ENCODE results near the gene TRPV3. TPM values are rescaled to one million over a fixed set of nuclear protein-coding genes. Genes with fewer than 3 reads are reported as not detected.
A peak's percentile ranks its signal among the peaks of the same experiment; 100 is the strongest.

The TRPV3 gene
- total and polyA plus RNA-seq, 12 donors = 0.17 to 2.8 (median 1.1) TPM

- DNase-seq (peak; percentile 44 to 73), ATAC-seq (peak; percentile 65 to 85 (median 76))
- 1 to 5% methylated on average over 44 of the region's 44 CpGs for WGBS, 2 donors
- Histone ChIP-seq H3K9me3 (no peaks in the 10 kb centered on the region), H3K36me3 (no peaks in the 10 kb centered on the region), H3K4me1 (peaks cover 0 to 18% (median 11%) of the 10 kb centered on the region in 9 donors), H3K27ac (peak overlapping the region in 7 of 10 donors; percentile 40 to 70 (median 59)), H3K4me3 (peak overlapping the region in 9 of 10 donors; percentile 10 to 55 (median 46)), H3K27me3 (peaks cover 0 to 5% (median 0%) of the 10 kb centered on the region in 7 donors)
- intact Hi-C loops (cut with DNase I) = loop anchor here in 1 of 10 donors (10.0 kb wide), 1 partner anchor 129 kb away; the partner anchor contains the start of genes EMC6 and TAX1BP3
- TF ChIP-seq, protein P1, sequence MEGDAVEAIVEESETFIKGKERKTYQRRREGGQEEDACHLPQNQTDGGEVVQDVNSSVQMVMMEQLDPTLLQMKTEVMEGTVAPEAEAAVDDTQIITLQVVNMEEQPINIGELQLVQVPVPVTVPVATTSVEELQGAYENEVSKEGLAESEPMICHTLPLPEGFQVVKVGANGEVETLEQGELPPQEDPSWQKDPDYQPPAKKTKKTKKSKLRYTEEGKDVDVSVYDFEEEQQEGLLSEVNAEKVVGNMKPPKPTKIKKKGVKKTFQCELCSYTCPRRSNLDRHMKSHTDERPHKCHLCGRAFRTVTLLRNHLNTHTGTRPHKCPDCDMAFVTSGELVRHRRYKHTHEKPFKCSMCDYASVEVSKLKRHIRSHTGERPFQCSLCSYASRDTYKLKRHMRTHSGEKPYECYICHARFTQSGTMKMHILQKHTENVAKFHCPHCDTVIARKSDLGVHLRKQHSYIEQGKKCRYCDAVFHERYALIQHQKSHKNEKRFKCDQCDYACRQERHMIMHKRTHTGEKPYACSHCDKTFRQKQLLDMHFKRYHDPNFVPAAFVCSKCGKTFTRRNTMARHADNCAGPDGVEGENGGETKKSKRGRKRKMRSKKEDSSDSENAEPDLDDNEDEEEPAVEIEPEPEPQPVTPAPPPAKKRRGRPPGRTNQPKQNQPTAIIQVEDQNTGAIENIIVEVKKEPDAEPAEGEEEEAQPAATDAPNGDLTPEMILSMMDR (IDR thresholded peaks at IDR 0.05) = peak; percentile 27 to 80 (median 68)
These were observed 22.2 kb downstream of the TRPV3 start for GRCh38 chr17:3535253-3535995.

DNA sequence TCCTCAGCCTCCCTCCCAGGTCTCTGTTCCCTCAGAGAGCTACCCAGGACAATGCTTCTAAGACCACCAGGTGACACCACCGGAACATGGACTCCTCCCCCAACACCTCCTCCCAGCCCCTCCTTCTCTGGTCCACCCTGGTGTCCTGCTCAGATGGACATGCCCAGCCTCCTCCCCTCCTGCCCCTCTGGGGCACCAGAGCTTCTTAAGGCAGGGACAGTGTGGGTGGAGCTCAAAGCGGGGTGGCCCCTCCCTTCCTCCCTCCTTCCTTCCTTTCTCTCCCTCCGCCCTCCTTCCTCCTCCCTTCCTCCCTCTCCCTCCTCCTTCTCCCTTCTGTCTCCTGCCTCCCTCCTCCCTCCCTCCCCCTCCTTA lies 22.7 kb downstream of the TRPV3 start:
- Histone ChIP-seq H3K36me3 (no peaks in the 10 kb centered on the region), H3K9me3 (no peaks in the 10 kb centered on the region), H3K4me1 (peaks cover 0 to 23% (median 16%) of the 10 kb centered on the region in 9 donors), H3K27ac (peak overlapping the region in 3 of 10 donors; percentile 1 to 70 (median 17)), H3K4me3 (no peak overlapping the region), H3K27me3 (peaks cover 0 to 5% (median 0%) of the 10 kb centered on the region in 7 donors)
- peak in 2 of 8 donors; percentile 16 to 30 for ATAC-seq
- intact Hi-C loops (cut with DNase I) = loop anchor here in 1 of 10 donors (10.0 kb wide), 1 partner anchor 130 kb away; the partner anchor contains the start of genes EMC6 and TAX1BP3
- 39 to 46% methylated on average over 3 of the region's 3 CpGs for WGBS, 2 donors
- DNase-seq = peak in 1 of 2 donors; percentile 50
- TF ChIP-seq, protein P1 (IDR thresholded peaks at IDR 0.05) = no peak

DNA sequence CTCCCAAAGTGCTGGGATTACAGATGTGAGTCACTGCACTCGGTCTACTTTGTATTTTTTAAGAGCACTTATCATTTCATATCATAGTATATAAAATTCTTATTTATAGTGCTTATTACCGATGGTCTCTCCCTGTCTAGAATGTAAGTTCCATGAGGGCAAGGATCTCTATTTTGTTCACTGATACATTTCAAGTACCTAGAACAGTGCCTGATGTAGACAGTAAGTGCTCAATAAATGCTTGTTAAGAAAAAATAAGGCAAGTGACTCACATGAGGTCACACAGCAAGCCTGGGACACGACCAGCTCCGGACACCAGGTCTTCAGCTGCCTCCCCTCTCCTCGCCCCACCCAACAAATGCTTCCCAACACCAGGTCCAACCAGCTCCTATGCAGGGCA lies 23.9 kb downstream of the TRPV3 start:
- DNase-seq = no peak
- no peak for ATAC-seq
- 94 to 96% methylated on average over 5 of the region's 5 CpGs for whole genome bisulfite sequencing, 2 donors
- TF ChIP-seq, protein P1 (IDR thresholded peaks at IDR 0.05) = no peak
- no peak overlapping the region for H3K27ac ChIP-seq
- H3K36me3 ChIP-seq = no peaks in the 10 kb centered on the region
- intact Hi-C loops (cut with DNase I) = loop anchor here in 1 of 10 donors (10.0 kb wide), 1 partner anchor 131 kb away; the partner anchor contains the start of genes EMC6 and TAX1BP3
- peaks cover 0 to 30% (median 18%) of the 10 kb centered on the region in 9 donors for H3K4me1 ChIP-seq
- H3K4me3 ChIP-seq = no peak overlapping the region
- H3K27me3 ChIP-seq = peaks cover 0 to 5% (median 0%) of the 10 kb centered on the region in 7 donors
- H3K9me3 ChIP-seq = no peaks in the 10 kb centered on the region

DNA sequence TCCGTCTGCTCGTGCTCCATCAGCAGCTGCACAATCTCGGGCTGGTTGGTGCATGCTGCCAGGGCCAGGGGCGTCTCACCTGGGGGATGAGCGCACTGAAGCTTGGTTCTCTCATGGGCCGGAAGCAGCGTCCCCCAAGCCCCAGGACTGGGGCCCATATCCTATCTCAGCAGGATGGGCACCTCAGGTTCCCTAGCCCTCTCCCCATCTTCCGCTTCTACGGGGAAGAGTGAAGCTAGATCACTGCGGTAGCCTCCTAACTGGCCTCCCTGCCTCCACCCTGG lies 24.8 kb downstream of the TRPV3 start:
- Histone ChIP-seq H3K4me1 (peaks cover 0 to 36% (median 20%) of the 10 kb centered on the region in 9 donors), H3K27ac (no peak overlapping the region), H3K9me3 (no peaks in the 10 kb centered on the region), H3K27me3 (peaks cover 0 to 5% (median 0%) of the 10 kb centered on the region in 7 donors), H3K36me3 (no peaks in the 10 kb centered on the region), H3K4me3 (no peak overlapping the region)
- ATAC-seq (no peak), DNase-seq (no peak)
- WGBS, 2 donors = 94 to 96% methylated on average over 10 of the region's 10 CpGs
- intact Hi-C loops (cut with DNase I) = loop anchor here in 1 of 10 donors (10.0 kb wide), 1 partner anchor 132 kb away; the partner anchor contains the start of genes EMC6 and TAX1BP3
- TF ChIP-seq, protein P1 (IDR thresholded peaks at IDR 0.05) = no peak
